Endothelial cell of umbilical vein (primary cell): ENCODE measurements around the gene MST1. TPM values are rescaled to one million over a fixed set of nuclear protein-coding genes. Genes with fewer than 3 reads are reported as not detected.

ENCODE experiments used
- BruUV-seq: library from RNA; stranded (reverse); fragments of 400-500 nt; replicated peaks from 2 replicates; lab custom pipeline; 2021; lab: Mats Ljungman, UMichigan
- CTCF ChIA-PET: fragments of 300-600, 350-600 bp; sonication (Branson Sonifier 250); formaldehyde crosslinking; loops from one replicate; lab custom pipeline; 2021; ENCODE audit warnings: antibody characterized with exemption, inconsistent platforms; lab: Charles Lee
- POLR2A ChIA-PET: fragments of 300-600, 350-600 bp; sonication (Branson Sonifier 250); formaldehyde crosslinking; loops from one replicate; lab custom pipeline; 2021; ENCODE audit warnings: antibody characterized with exemption, inconsistent platforms; lab: Charles Lee
- DNase-seq: peaks from one replicate; pipeline ENCODE4 v3.0.0-alpha.2; 2011; ENCODE audit warnings: low read depth, low spot score
- FAIRE-seq: peaks from 2 replicates; lab custom pipeline; 2011; peaks lifted over from hg19 to GRCh38; lab: Jason Lieb, UNC
- H2AFZ ChIP-seq: 2 replicates; pipeline ENCODE4 v1.6.0; 2012; ENCODE audit warnings: low read depth, low read length, control low read depth, inconsistent platforms
- H3K27ac ChIP-seq: 2 replicates; pipeline ENCODE4 v1.5.1; 2011; ENCODE audit warnings: low read depth, mild to moderate bottlenecking, control low read depth, low read length, moderate library complexity; ENCODE audit not compliant: insufficient read depth
- H3K27me3 ChIP-seq, 2 experiments: 2 replicates each; pipeline versions ENCODE4 v1.6.0 to v1.6.1; 2011; ENCODE audit warnings: low read length in 2 of 2, mixed read lengths in 1 of 2; ENCODE audit not compliant: control insufficient read depth in 2 of 2, insufficient read depth in 2 of 2
- H3K36me3 ChIP-seq, 2 experiments: 2 replicates in 1 of 2; 3 replicates in 1 of 2; pipeline ENCODE4 v1.5.1; 2011; ENCODE audit warnings: low read length in 2 of 2, mild to moderate bottlenecking in 1 of 2, moderate library complexity in 1 of 2; ENCODE audit not compliant: control insufficient read depth in 2 of 2, insufficient read depth in 2 of 2; ENCODE audit errors: extremely low read depth in 1 of 2
- H3K4me1 ChIP-seq: 3 replicates; pipeline ENCODE4 v1.5.1; 2011; ENCODE audit warnings: mild to moderate bottlenecking, low read length; ENCODE audit not compliant: control insufficient read depth, insufficient read depth; ENCODE audit errors: extremely low read depth
- H3K4me2 ChIP-seq: 2 replicates; pipeline ENCODE4 v1.6.1; 2011; ENCODE audit warnings: low read length, control low read depth, mixed read lengths; ENCODE audit not compliant: insufficient read depth
- H3K4me3 ChIP-seq, 3 experiments: fragments of 200-600 bp in 1 of 3; sonication (generic), shearing (Covaris generic) in 1 of 3; replicated peaks in 1 of 3; 2 replicates each; pipeline ENCODE4 v1.5.1; 2011 to 2016; ENCODE audit warnings: control low read depth in 3 of 3, low read length in 3 of 3, mild to moderate bottlenecking in 2 of 3, inconsistent platforms in 1 of 3, low read depth in 1 of 3, moderate library complexity in 1 of 3; ENCODE audit not compliant: insufficient read depth in 1 of 3
- H3K79me2 ChIP-seq: 2 replicates; pipeline ENCODE4 v1.6.0; 2012; ENCODE audit warnings: low read length, inconsistent platforms; ENCODE audit not compliant: control insufficient read depth, insufficient read depth
- H3K9ac ChIP-seq: replicated peaks from 2 replicates; pipeline ENCODE3; 2011; ENCODE audit warnings: low read length, control low read depth; ENCODE audit not compliant: insufficient read depth; ENCODE audit errors: extremely low read depth
- H3K9me1 ChIP-seq: replicated peaks from 3 replicates; pipeline ENCODE4 v1.6.0; 2011; ENCODE audit warnings: mild to moderate bottlenecking, low read length; ENCODE audit not compliant: control insufficient read depth, insufficient read depth; ENCODE audit errors: extremely low read depth
- H3K9me3 ChIP-seq: replicated peaks from 2 replicates; pipeline ENCODE4 v1.5.1; 2012; ENCODE audit warnings: low read length, inconsistent platforms; ENCODE audit not compliant: control insufficient read depth, insufficient read depth
- H4K20me1 ChIP-seq: replicated peaks from 2 replicates; pipeline ENCODE3; 2011; ENCODE audit warnings: mild to moderate bottlenecking, low read length; ENCODE audit not compliant: control insufficient read depth, insufficient read depth; ENCODE audit errors: extremely low read depth
- CTCF ChIP-seq, 2 donors: IDR thresholded peaks; 1 replicate in 1 of 2; 2 replicates in 1 of 2; pipeline ENCODE4 v1.5.1; 2011; ENCODE audit warnings: low read length in 2 of 2, mild to moderate bottlenecking in 2 of 2, moderate library complexity in 2 of 2, control low read depth in 1 of 2, inconsistent platforms in 1 of 2, low read depth in 1 of 2; ENCODE audit not compliant: insufficient read depth in 1 of 2; ENCODE audit errors: extremely low read depth in 1 of 2
- EZH2 ChIP-seq: IDR thresholded peaks from 2 replicates; pipeline ENCODE4 v1.6.1; 2012; ENCODE audit warnings: borderline replicate concordance, low read depth, mild to moderate bottlenecking, moderate library complexity, low read length, inconsistent platforms; ENCODE audit not compliant: severe bottlenecking
- FOS ChIP-seq: IDR thresholded peaks from 2 replicates; pipeline ENCODE4 v1.6.1; 2011; ENCODE audit warnings: mild to moderate bottlenecking, low read length, moderate library complexity, borderline replicate concordance; ENCODE audit not compliant: insufficient read depth
- GATA2 ChIP-seq: IDR thresholded peaks from 2 replicates; pipeline ENCODE4 v1.7.0; 2011; ENCODE audit warnings: low read depth, mild to moderate bottlenecking, moderate library complexity, mixed read lengths, low read length; ENCODE audit not compliant: insufficient read length, insufficient read depth
- JUN ChIP-seq: IDR thresholded peaks from 2 replicates; pipeline ENCODE4 v1.6.1; 2011; ENCODE audit warnings: borderline replicate concordance, low read depth; ENCODE audit not compliant: insufficient read length, insufficient read depth
- MAX ChIP-seq: IDR thresholded peaks from 2 replicates; pipeline ENCODE4 v1.6.1; 2011; ENCODE audit not compliant: insufficient read depth, insufficient read length
- MYC ChIP-seq: IDR thresholded peaks from one replicate; pipeline ENCODE4 v1.6.1; 2011; ENCODE audit warnings: mild to moderate bottlenecking, low read depth, low read length
- POLR2A ChIP-seq: IDR thresholded peaks from 2 replicates; pipeline ENCODE4 v1.6.1; 2012; ENCODE audit warnings: low read depth, mild to moderate bottlenecking, control low read depth, low read length
- POLR2AphosphoS5 ChIP-seq: IDR thresholded peaks from 2 replicates; pipeline ENCODE4 v1.6.1; 2012; ENCODE audit warnings: low read depth, mild to moderate bottlenecking, control low read depth, low read length, moderate library complexity; ENCODE audit not compliant: insufficient read depth
- dilution Hi-C: fragments of 300-500 bp; cut with MboI; formaldehyde crosslinking; loops from one replicate; pipeline ENCODE4 v1.15.0; 2019; ENCODE audit warnings: low sequenced_read_pairs; ENCODE audit not compliant: extremely low pct_ligation_motif_present
- intact Hi-C: fragments of 100-400 bp; cut with micrococcal nuclease; formaldehyde crosslinking; loops from one replicate; pipeline ENCODE4 v1.10.0; 2022
- polyA plus RNA-seq, 4 experiments: library from polyadenylated mRNA; depleted of rRNA in 3 of 4; stranded (reverse) in 3 of 4; unstranded in 1 of 4; fragments of >200 nt; gene quantifications; 2 replicates each; pipeline versions ENCODE4 v1.2.1 to v1.2.3, GENCODE V29; 2011 to 2012; ENCODE audit warnings: missing spikeins in 1 of 4
- total RNA-seq: library from RNA; stranded (reverse); gene quantifications from 2 replicates; pipeline ENCODE4 v1.2.3, GENCODE V29; 2021

MST1 gene
- total and polyA plus RNA-seq, 2 donors (not counting 3 experiments of a cell fraction or from before 2014, with no cell fraction given): 6.1 to 17.5 TPM

- Histone ChIP-seq H3K9me3 (no peaks in the 10 kb centered on the region), H4K20me1 (no peaks in the 10 kb centered on the region), H3K36me3 (peaks cover 0 to 3% of the 10 kb centered on the region in 2 experiments), H3K9me1 (no peaks in the 10 kb centered on the region), H2AFZ (no peak overlapping the region), H3K27me3 (no peaks in the 10 kb centered on the region), H3K27ac (no peak overlapping the region), H3K79me2 (no peaks in the 10 kb centered on the region), H3K9ac (no peak overlapping the region), H3K4me3 (no peak overlapping the region), H3K4me1 (no peaks in the 10 kb centered on the region), H3K4me2 (no peak overlapping the region)
- ChIA-PET CTCF (interaction anchor here (1.1 kb wide), 1 partner anchor 11 kb away, joined by 3 read pairs; no protein-coding TSS in a partner anchor), POLR2A (no interaction called here)
- intact Hi-C loops: no loop called here
- DNase-seq: no peak
- no peak for FAIRE-seq
- TF ChIP-seq JUN (no peak), MAX (no peak), GATA2 (no peak), MYC (no peak), EZH2 (no peak), CTCF (IDR thresholded peaks at IDR 0.05; ENCODE audit: extremely low read depth in 1 of 2, insufficient read depth in 1 of 2, low read depth in 1 of 2, low read length in 2 of 2) (no peak), FOS (no peak), POLR2AphosphoS5 (no peak), POLR2A (no peak)
- dilution Hi-C loops: no loop called here
- BruUV-seq: no TSS peak
Observed at GRCh38 chr3:49712166-49712565, 22.9 kb upstream of the MST1 start.
